Activated CD8-positive, alpha-beta T cell treated with anti-CD3 and anti-CD28 coated beads for 36 hours (primary cell): Measurements from ENCODE around the gene ZNF580. TPM values are rescaled to one million over a fixed set of nuclear protein-coding genes. Genes with fewer than 3 reads are reported as not detected.

Experiments
- ATAC-seq: fragments of 200-7000 bp; cut with Tn5 transposase; one replicate; pipeline ENCODE4 v1.10.0; 2021; ENCODE audit warnings: mild to moderate bottlenecking, moderate library complexity
- CTCF ChIA-PET: fragments of 350-600 bp; sonication (Branson Sonifier 250); formaldehyde crosslinking; loops from one replicate; lab custom pipeline; 2021; ENCODE audit warnings: antibody characterized with exemption; lab: Charles Lee
- POLR2A ChIA-PET: fragments of 350-600 bp; sonication (Branson Sonifier 250); formaldehyde crosslinking; loops from one replicate; lab custom pipeline; 2021; ENCODE audit warnings: antibody characterized with exemption; lab: Charles Lee
- DNase-seq: peaks from one replicate; pipeline ENCODE4 v3.0.0-alpha.2; 2020
- H3K27ac Mint-ChIP-seq: one replicate; pipeline ENCODE4 v1.8.0; 2021; ENCODE audit warnings: mild to moderate bottlenecking, mixed read lengths
- H3K27me3 Mint-ChIP-seq: one replicate; pipeline ENCODE4 v1.8.0; 2021; ENCODE audit warnings: mixed read lengths
- H3K36me3 Mint-ChIP-seq: one replicate; pipeline ENCODE4 v1.8.0; 2021; ENCODE audit warnings: low read depth, mixed read lengths
- H3K4me1 Mint-ChIP-seq: one replicate; pipeline ENCODE4 v1.8.0; 2021; ENCODE audit warnings: low read depth, mixed read lengths
- H3K4me3 Mint-ChIP-seq: one replicate; pipeline ENCODE4 v1.8.0; 2021; ENCODE audit warnings: mild to moderate bottlenecking, moderate library complexity, mixed read lengths
- H3K9me3 Mint-ChIP-seq: one replicate; pipeline ENCODE4 v1.8.0; 2021; ENCODE audit warnings: mixed read lengths
- CTCF ChIP-seq: fragments of 200-600 bp; IDR thresholded peaks from one replicate; pipeline ENCODE4 v1.8.0; 2022; ENCODE audit warnings: antibody characterized with exemption, mild to moderate bottlenecking
- intact Hi-C: fragments of 100-400 bp; cut with micrococcal nuclease; formaldehyde crosslinking; loops from one replicate; pipeline ENCODE4 v1.10.0; 2022
- total RNA-seq, 2 experiments: library from RNA; stranded (reverse); gene quantifications; one replicate each; pipeline ENCODE4 v1.2.3, GENCODE V29; 2021

The ZNF580 gene
- total RNA-seq, 2 experiments from 2014 or later: 24.8 to 26.2 TPM

GRCh38 chr19:55647732-55648584 is 7.2 kb downstream of the ZNF580 start, which contains the start of gene CCDC106:
TSS of gene CCDC106 (plus strand) at chr19:55648212. CDS start at chr19:55649047, 835 bp downstream.
- Mint-ChIP-seq H3K4me3 (peak within 1 kb of the TSS; percentile 79), H3K27me3 (no peaks in the 10 kb centered on the region), H3K9me3 (no peaks in the 10 kb centered on the region), H3K4me1 (peaks cover 59% of the 10 kb centered on the region), H3K36me3 (peaks cover 44% of the 10 kb centered on the region), H3K27ac (peak within 1 kb of the TSS; percentile 90)
- intact Hi-C loops: no loop called here
- TF ChIP-seq CTCF: no peak
- ChIA-PET CTCF (interaction anchor here (0.9 to 5.2 kb wide), 5 partner anchors 11 to 181 kb away, joined by 3 to 36 read pairs (median 4); no protein-coding TSS in a partner anchor), POLR2A (interaction anchor here (0.9 to 3.0 kb wide), 6 partner anchors 10 to 161 kb away, joined by 5 to 9 read pairs (median 5); partner anchors contain the start of genes FIZ1, ZNF524 and ZNF784)
- ATAC-seq: no peak
- DNase-seq: peak; percentile 49

GRCh38 chr19:55648585-55649267 is 7.9 kb downstream of the ZNF580 start:
- no peak for ATAC-seq
- no peaks in the 10 kb centered on the region for H3K9me3 Mint-ChIP-seq
- POLR2A ChIA-PET: interaction anchor here (1.3 to 3.0 kb wide), 3 partner anchors 9 to 19 kb away, joined by 4 to 9 read pairs (median 4); no protein-coding TSS in a partner anchor

GRCh38 chr19:55649268-55650125 is 8.7 kb downstream of the ZNF580 start:
- Mint-ChIP-seq H3K4me1 (peaks cover 50% of the 10 kb centered on the region), H3K27me3 (no peaks in the 10 kb centered on the region), H3K36me3 (peaks cover 35% of the 10 kb centered on the region), H3K4me3 (peak overlapping the region; percentile 74), H3K27ac (peak overlapping the region; percentile 82), H3K9me3 (no peaks in the 10 kb centered on the region)
- no peak for ATAC-seq
- CTCF ChIA-PET: interaction anchor here (1.3 to 5.2 kb wide), 4 partner anchors 10 to 133 kb away, joined by 3 to 36 read pairs (median 10); no protein-coding TSS in a partner anchor
- no peak for TF ChIP-seq CTCF
- DNase-seq: no peak
- POLR2A ChIA-PET: interaction anchor here (1.3 to 1.8 kb wide), 2 partner anchors 10 to 18 kb away, joined by 4 read pairs; no protein-coding TSS in a partner anchor
- intact Hi-C loops: loop anchor here (10.0 kb wide), 1 partner anchor 395 kb away; the partner anchor contains the start of gene PPP6R1

More at GRCh38 chr19:55648585-55649267, 7.9 kb downstream of the ZNF580 start:
- no peak for TF ChIP-seq CTCF
- peaks cover 57% of the 10 kb centered on the region for H3K4me1 Mint-ChIP-seq
- H3K27me3 Mint-ChIP-seq: no peaks in the 10 kb centered on the region
- intact Hi-C loops: no loop called here
- CTCF ChIA-PET: interaction anchor here (1.3 to 5.2 kb wide), 3 partner anchors 9 to 16 kb away, joined by 6 to 36 read pairs (median 15); no protein-coding TSS in a partner anchor
- no peak for DNase-seq
- H3K27ac Mint-ChIP-seq: peak overlapping the region; percentile 82
- H3K36me3 Mint-ChIP-seq: peaks cover 39% of the 10 kb centered on the region
- H3K4me3 Mint-ChIP-seq: peak overlapping the region; percentile 74

GRCh38 chr19:55650126-55650557 is 9.3 kb downstream of the ZNF580 start:
- H3K4me1 Mint-ChIP-seq: peaks cover 46% of the 10 kb centered on the region
- intact Hi-C loops: loop anchor here (10.0 kb wide), 1 partner anchor 395 kb away; the partner anchor contains the start of gene PPP6R1
- H3K9me3 Mint-ChIP-seq: no peaks in the 10 kb centered on the region
- no peaks in the 10 kb centered on the region for H3K27me3 Mint-ChIP-seq
- ChIA-PET POLR2A (interaction anchor here (1.3 to 1.8 kb wide), 2 partner anchors 10 to 17 kb away, joined by 4 read pairs; no protein-coding TSS in a partner anchor), CTCF (interaction anchor here (1.3 to 5.2 kb wide), 3 partner anchors 10 to 134 kb away, joined by 3 to 36 read pairs (median 6); no protein-coding TSS in a partner anchor)
- DNase-seq (peak; percentile 81), ATAC-seq (no peak)
- peak overlapping the region; percentile 74 for H3K4me3 Mint-ChIP-seq
- peak overlapping the region; percentile 82 for H3K27ac Mint-ChIP-seq
- H3K36me3 Mint-ChIP-seq: peaks cover 29% of the 10 kb centered on the region
- TF ChIP-seq CTCF: no peak
